Gastrocnemius medialis (tissue), 4 donors: ENCODE data around the gene GREB1.

Experiments used
- POLR2A ChIP-seq, 2 donors: fragments of 450-650 bp; IDR thresholded peaks; one replicate each; pipeline ENCODE4 v1.6.1; 2017; ENCODE audit warnings: antibody characterized with exemption in 2 of 2, mild to moderate bottlenecking in 2 of 2, moderate library complexity in 2 of 2
- TF ChIP-seq, protein P1 (sequence below), 5 experiments: fragments of 450-650 bp in 3 of 5; fragments of 200-600 bp in 2 of 5; sonication (generic) in 2 of 5; IDR thresholded peaks in 4 of 5; conservative IDR thresholded peaks in 1 of 5; 1 replicate in 4 of 5; 2 replicates in 1 of 5; pipeline ENCODE4 v1.5.1; 2016 to 2019; ENCODE audit warnings: antibody characterized with exemption in 5 of 5, mild to moderate bottlenecking in 3 of 5, moderate library complexity in 3 of 5

DNA sequence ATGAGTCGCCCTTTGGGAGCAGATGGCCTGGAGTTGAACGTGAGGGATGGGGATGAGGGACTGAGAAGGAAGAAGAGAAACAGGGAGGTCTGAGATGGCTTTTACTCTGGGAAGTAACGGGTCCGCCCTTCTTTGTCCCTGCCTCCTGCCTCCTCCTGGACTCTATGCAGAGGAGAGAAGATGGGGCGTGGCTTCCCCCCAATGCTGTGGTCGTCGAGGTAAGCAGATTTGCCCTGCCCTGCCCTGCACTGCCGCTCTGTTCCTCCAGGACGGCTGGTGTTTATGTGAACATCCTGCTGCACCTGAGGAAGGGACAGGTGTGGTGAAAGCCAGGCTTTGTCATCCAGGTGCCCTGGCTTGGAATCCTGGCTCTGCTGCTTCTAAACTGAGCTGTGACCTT lies 149.6 kb downstream of the GREB1 start:
- TF ChIP-seq POLR2A (IDR thresholded peaks at IDR 0.05) = no peak
- TF ChIP-seq, protein P1, sequence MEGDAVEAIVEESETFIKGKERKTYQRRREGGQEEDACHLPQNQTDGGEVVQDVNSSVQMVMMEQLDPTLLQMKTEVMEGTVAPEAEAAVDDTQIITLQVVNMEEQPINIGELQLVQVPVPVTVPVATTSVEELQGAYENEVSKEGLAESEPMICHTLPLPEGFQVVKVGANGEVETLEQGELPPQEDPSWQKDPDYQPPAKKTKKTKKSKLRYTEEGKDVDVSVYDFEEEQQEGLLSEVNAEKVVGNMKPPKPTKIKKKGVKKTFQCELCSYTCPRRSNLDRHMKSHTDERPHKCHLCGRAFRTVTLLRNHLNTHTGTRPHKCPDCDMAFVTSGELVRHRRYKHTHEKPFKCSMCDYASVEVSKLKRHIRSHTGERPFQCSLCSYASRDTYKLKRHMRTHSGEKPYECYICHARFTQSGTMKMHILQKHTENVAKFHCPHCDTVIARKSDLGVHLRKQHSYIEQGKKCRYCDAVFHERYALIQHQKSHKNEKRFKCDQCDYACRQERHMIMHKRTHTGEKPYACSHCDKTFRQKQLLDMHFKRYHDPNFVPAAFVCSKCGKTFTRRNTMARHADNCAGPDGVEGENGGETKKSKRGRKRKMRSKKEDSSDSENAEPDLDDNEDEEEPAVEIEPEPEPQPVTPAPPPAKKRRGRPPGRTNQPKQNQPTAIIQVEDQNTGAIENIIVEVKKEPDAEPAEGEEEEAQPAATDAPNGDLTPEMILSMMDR (IDR thresholded peaks at IDR 0.05 in 4 of 5, conservative IDR thresholded peaks at IDR 0.05 in 1 of 5) = no peak
